HepG2 (cell line): ENCODE data around the gene PFKL. TPM values are rescaled to one million over a fixed set of nuclear protein-coding genes. Genes with fewer than 3 reads are reported as not detected.
A peak's percentile ranks its signal among the peaks of the same experiment; 100 is the strongest.

Experiments used
- ATAC-seq: fragments of 200-7000 bp; cut with Tn5 transposase; 3 replicates; pipeline ENCODE4 v1.9.1; 2020; ENCODE audit warnings: mild to moderate bottlenecking, moderate library complexity
- BruUV-seq: library from RNA; stranded (reverse); fragments of 400-500 nt; replicated peaks from 2 replicates; lab custom pipeline; 2021; lab: Mats Ljungman, UMichigan
- CTCF ChIA-PET: fragments of 300-600 bp; formaldehyde crosslinking; extraction: SDS; loops from one replicate; lab custom pipeline; 2021; ENCODE audit warnings: low total read pairs, inconsistent platforms, low intra/inter-chr PET ratio; lab: Yijun Ruan, JAX
- POLR2A ChIA-PET: fragments of 350-600 bp; sonication (Branson Sonifier 250); formaldehyde crosslinking; loops from one replicate; lab custom pipeline; 2020; ENCODE audit warnings: antibody characterized with exemption, inconsistent platforms; lab: Yijun Ruan, JAX
- DNase-seq: peaks from one replicate; pipeline ENCODE4 v3.0.0-alpha.2; 2015; ENCODE audit warnings: low spot score
- FAIRE-seq: peaks from 3 replicates; lab custom pipeline; 2011; peaks lifted over from hg19 to GRCh38; lab: Jason Lieb, UNC
- H2AFZ ChIP-seq: one replicate; pipeline ENCODE4 v1.6.1; 2011; ENCODE audit warnings: low read length, inconsistent platforms
- H3K27ac ChIP-seq: fragments of 300-600 bp; 3 replicates; pipeline ENCODE4 v1.8.0; 2011; ENCODE audit warnings: mixed run types, mild to moderate bottlenecking, mixed read lengths, low read length, inconsistent platforms; ENCODE audit not compliant: insufficient read depth; ENCODE audit errors: extremely low read length
- H3K27me3 ChIP-seq, 2 experiments: fragments of 200-600 bp in 1 of 2; 2 replicates in 1 of 2; 3 replicates in 1 of 2; pipeline versions ENCODE4 v1.6.0 to v1.8.0; 2011; ENCODE audit warnings: low read length in 2 of 2, mild to moderate bottlenecking in 2 of 2, moderate library complexity in 2 of 2, inconsistent platforms in 1 of 2; ENCODE audit not compliant: insufficient read depth in 2 of 2, control insufficient read depth in 1 of 2
- H3K36me3 ChIP-seq, 2 experiments: fragments of 200-600 bp in 1 of 2; replicated peaks in 1 of 2; 2 replicates in 1 of 2; 3 replicates in 1 of 2; pipeline versions ENCODE4 v1.5.1 to v1.8.0; 2011; ENCODE audit warnings: low read length in 2 of 2, inconsistent platforms in 1 of 2; ENCODE audit not compliant: insufficient read depth in 2 of 2, control insufficient read depth in 1 of 2
- H3K4me1 ChIP-seq: 2 replicates; pipeline ENCODE4 v1.5.1; 2012; ENCODE audit warnings: low read length, inconsistent platforms; ENCODE audit not compliant: insufficient read depth
- H3K4me2 ChIP-seq: 2 replicates; pipeline ENCODE4 v1.6.0; 2011; ENCODE audit warnings: low read depth, low read length, inconsistent platforms
- H3K4me3 ChIP-seq, 3 experiments: fragments of 200-600 bp in 1 of 3; sonication (generic), shearing (Covaris generic) in 1 of 3; replicated peaks in 1 of 3; 2 replicates each; pipeline ENCODE4 v1.5.1; 2011 to 2016; ENCODE audit warnings: low read length in 3 of 3, inconsistent platforms in 2 of 3, low read depth in 2 of 3, mild to moderate bottlenecking in 2 of 3, control low read depth in 1 of 3, mixed read lengths in 1 of 3; ENCODE audit not compliant: insufficient read depth in 1 of 3
- H3K79me2 ChIP-seq: one replicate; pipeline ENCODE4 v1.6.1; 2011; ENCODE audit warnings: low read length, inconsistent platforms; ENCODE audit not compliant: insufficient read depth
- H3K9ac ChIP-seq: 2 replicates; pipeline ENCODE4 v1.6.0; 2011; ENCODE audit warnings: mild to moderate bottlenecking, low read depth, low read length, inconsistent platforms; ENCODE audit not compliant: insufficient read depth
- H3K9me3 ChIP-seq: 2 replicates; pipeline ENCODE4 v1.5.1; 2012; ENCODE audit warnings: mild to moderate bottlenecking, low read length
- H4K20me1 ChIP-seq: 2 replicates; pipeline ENCODE4 v1.6.0; 2011; ENCODE audit warnings: inconsistent platforms, mild to moderate bottlenecking, low read length, moderate library complexity; ENCODE audit not compliant: insufficient read depth
- ARID2 ChIP-seq: sonication (generic); formaldehyde crosslinking; IDR thresholded peaks from 2 replicates; pipeline ENCODE4 v1.8.1; 2022; ENCODE audit warnings: mild to moderate bottlenecking, missing genetic modification reagents, borderline replicate concordance
- CEBPG ChIP-seq: IDR thresholded peaks from 2 replicates; pipeline ENCODE4 v1.6.1; 2016
- CHD2 ChIP-seq: IDR thresholded peaks from 2 replicates; pipeline ENCODE4 v1.6.1; 2011; ENCODE audit warnings: low read depth, low read length, improper control_type of control experiment
- CREB1 ChIP-seq, 2 experiments: fragments of 450-650 bp in 1 of 2; IDR thresholded peaks; 2 replicates each; pipeline ENCODE4 v1.6.1; 2016 to 2017; ENCODE audit warnings: control low read depth in 1 of 2, mild to moderate bottlenecking in 1 of 2, missing compliant biosample characterization in 1 of 2, missing genetic modification characterization in 1 of 2
- EEA1 ChIP-seq: sonication (generic); formaldehyde crosslinking; IDR thresholded peaks from 2 replicates; pipeline ENCODE4 v1.5.1; 2020; ENCODE audit warnings: mild to moderate bottlenecking, missing genetic modification reagents, borderline replicate concordance
- HNRNPL ChIP-seq: fragments of 200-400 bp; formaldehyde crosslinking; IDR thresholded peaks from 2 replicates; pipeline ENCODE4 v1.6.1; 2017; ENCODE audit warnings: mild to moderate bottlenecking, low read depth, low read length
- KAT7 ChIP-seq: IDR thresholded peaks from 2 replicates; pipeline ENCODE4 v1.6.1; 2018; ENCODE audit warnings: borderline replicate concordance, missing compliant biosample characterization
- MXD4 ChIP-seq: IDR thresholded peaks from 2 replicates; pipeline ENCODE4 v1.6.1; 2016; ENCODE audit warnings: mild to moderate bottlenecking, missing biosample characterization, missing genetic modification reagents
- RXRA ChIP-seq: sonication (generic); formaldehyde crosslinking; IDR thresholded peaks from 2 replicates; pipeline ENCODE4 v1.5.1; 2020; ENCODE audit warnings: missing genetic modification reagents
- ZFY ChIP-seq: sonication (generic); formaldehyde crosslinking; IDR thresholded peaks from 2 replicates; pipeline ENCODE4 v1.4.0; 2020; ENCODE audit warnings: missing genetic modification reagents
- ZNF264 ChIP-seq: sonication (generic); formaldehyde crosslinking; IDR thresholded peaks from 2 replicates; pipeline ENCODE4 v1.4.0; 2020; ENCODE audit warnings: missing genetic modification reagents
- WGBS: methylation state at CpG from one replicate; pipeline ENCODE4 v1.1.6; 2017; ENCODE audit warnings: low lambda C conversion rate; 5-methylcytosine and 5-hydroxymethylcytosine counted together
- in situ Hi-C: cut with HindIII; loops from 2 replicates; pipeline ENCODE4 v1.10.0; 2017; ENCODE audit warnings: low pct_unique_long_range_greater_than_20kb; ENCODE audit not compliant: extremely low pct_ligation_motif_present
- intact Hi-C: fragments of 100-400 bp; cut with micrococcal nuclease; formaldehyde crosslinking; loops from one replicate; pipeline ENCODE4 v1.10.0; 2022; ENCODE audit not compliant: unreplicated experiment
- polyA plus RNA-seq, 8 experiments: library from polyadenylated mRNA; depleted of rRNA in 3 of 8; stranded (reverse) in 7 of 8; unstranded in 1 of 8; fragments of >200 nt; fragmentation: Illumina TruSeq in 4 of 8; extraction: Trizol in 4 of 8; gene quantifications; 2 replicates each; pipeline versions ENCODE4 v1.2.1 to v1.2.3, GENCODE V29; 2011 to 2016; ENCODE audit warnings: low read depth in 4 of 8, missing spikeins in 1 of 8, mixed read lengths in 1 of 8; ENCODE audit not compliant: insufficient read depth in 1 of 8
- total RNA-seq, 5 experiments: library from RNA; depleted of rRNA; stranded (reverse); fragments of >200 nt; fragmentation: Illumina TruSeq; extraction: Trizol; gene quantifications; 2 replicates each; pipeline ENCODE4 v1.2.3, GENCODE V29; 2016; ENCODE audit warnings: low read depth in 1 of 5
- TF ChIP-seq, protein P1 (sequence below): sonication (generic); IDR thresholded peaks from 2 replicates; pipeline ENCODE4 v1.6.1; 2016; ENCODE audit warnings: low read depth, borderline replicate concordance

PFKL gene
- total and polyA plus RNA-seq, 2 of the 13 experiments (the other 11 are each of a cell fraction or from before 2014, with no cell fraction given): 92.8 to 106 TPM

DNA sequence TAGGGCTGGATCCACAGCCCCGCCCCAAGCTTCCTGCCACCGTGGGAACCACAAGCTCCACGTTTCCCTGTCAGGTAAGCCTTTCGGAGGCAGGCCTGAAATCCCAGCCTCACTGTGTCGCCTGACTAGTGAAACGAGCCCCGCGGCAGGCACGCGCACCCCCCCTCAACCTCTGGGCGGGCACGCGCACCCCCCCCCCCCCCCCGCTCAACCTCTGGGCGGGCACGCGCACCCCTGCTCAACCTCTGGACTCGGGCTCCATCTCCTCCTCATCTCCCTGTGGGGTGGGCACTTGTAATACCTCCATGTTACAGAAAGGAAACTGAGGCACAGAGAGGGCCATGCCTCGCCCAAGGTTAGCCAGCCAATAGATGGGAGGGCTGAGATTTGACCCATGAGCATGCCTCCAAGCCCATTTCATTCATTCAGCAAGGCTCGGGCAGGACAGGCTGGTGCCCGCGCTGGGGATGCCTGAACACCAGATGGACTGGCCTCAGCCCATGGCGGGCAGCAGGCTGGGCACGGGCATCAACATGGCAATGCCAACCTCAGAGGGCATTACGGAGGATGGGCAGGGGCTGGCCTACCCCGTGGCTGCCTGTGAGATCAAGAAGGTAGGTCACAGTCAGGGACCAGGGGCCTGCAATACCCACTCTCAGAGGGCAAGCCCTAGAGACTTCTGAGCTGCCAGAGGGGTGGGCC is 34.6 kb downstream of the PFKL start:
- no peak overlapping the region for H3K27ac ChIP-seq
- no peak for FAIRE-seq
- H3K9ac ChIP-seq: no peak overlapping the region
- no peak for ATAC-seq
- peaks cover 12% of the 10 kb centered on the region for H3K4me1 ChIP-seq
- no peaks in the 10 kb centered on the region for H3K9me3 ChIP-seq
- H3K4me2 ChIP-seq: no peak overlapping the region
- DNase-seq: no peak
- in situ Hi-C loops: loop anchor here (5.0 kb wide), 1 partner anchor 32 kb away; the partner anchor contains the start of gene PFKL
- ChIA-PET CTCF (no interaction called here), POLR2A (interaction anchor here (0.5 kb wide), 1 partner anchor 171 kb away, joined by 4 read pairs; no protein-coding TSS in a partner anchor)
- no peak overlapping the region for H2AFZ ChIP-seq
- intact Hi-C loops: loop anchor here (5.0 kb wide), 1 partner anchor 123 kb away; the partner anchor contains the start of gene LRRC3
- no peaks in the 10 kb centered on the region; a peak in 1 of 5 replicates for H3K27me3 ChIP-seq
- peaks cover 3% of the 10 kb centered on the region for H4K20me1 ChIP-seq
- H3K4me3 ChIP-seq: no peak overlapping the region
- 96% methylated on average over 14 of the region's 26 CpGs for WGBS
- H3K79me2 ChIP-seq: no peaks in the 10 kb centered on the region
- TF ChIP-seq KAT7 (CRISPR knock-in tag) (no peak), HNRNPL (peak; percentile 89)
- TF ChIP-seq, protein P1, sequence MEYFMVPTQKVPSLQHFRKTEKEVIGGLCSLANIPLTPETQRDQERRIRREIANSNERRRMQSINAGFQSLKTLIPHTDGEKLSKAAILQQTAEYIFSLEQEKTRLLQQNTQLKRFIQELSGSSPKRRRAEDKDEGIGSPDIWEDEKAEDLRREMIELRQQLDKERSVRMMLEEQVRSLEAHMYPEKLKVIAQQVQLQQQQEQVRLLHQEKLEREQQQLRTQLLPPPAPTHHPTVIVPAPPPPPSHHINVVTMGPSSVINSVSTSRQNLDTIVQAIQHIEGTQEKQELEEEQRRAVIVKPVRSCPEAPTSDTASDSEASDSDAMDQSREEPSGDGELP: no peak
- H3K36me3 ChIP-seq: peaks cover 5 to 15% of the 10 kb centered on the region in 2 experiments; a peak in 4 of 5 replicates
- BruUV-seq: no TSS peak

DNA sequence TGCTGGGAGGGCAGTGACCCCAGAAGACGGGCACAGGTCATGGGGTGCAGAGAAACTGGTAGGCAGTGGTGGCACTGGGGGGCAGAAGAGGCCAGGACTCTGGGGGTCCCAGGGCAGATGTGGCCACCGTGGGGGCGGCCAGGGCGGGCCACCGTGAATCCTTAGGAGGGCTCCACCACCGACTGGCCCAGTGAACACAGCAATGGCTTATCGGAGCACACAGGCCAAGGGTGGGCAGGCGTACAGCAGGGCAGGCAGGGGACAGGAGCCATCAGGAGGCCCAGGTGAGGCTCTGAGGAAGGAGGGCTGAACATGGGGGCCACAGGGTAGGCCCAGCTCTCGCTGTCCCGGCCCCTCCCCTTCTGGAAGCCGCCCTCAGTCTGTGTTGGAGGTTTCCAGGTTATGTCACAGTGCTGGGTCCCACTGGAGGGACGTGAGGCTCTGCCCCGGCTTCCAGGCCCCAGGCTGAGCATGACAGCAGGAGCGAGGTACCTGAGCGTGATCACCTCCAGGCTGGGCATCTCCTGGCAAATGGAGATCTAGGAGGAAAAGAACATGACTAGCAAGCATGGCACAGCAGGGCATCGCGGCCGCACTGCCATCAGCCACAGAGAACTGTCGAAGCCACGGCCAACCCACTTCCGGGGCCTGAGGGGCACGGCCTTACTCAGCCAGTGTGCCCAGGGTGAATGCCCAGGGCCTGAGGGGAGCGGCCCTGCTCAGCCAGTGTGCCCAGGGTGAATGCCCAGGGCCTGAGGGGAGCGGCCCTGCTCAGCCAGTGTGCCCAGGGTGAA is 35.6 kb downstream of the PFKL start:
- CTCF ChIA-PET: no interaction called here
- H3K4me2 ChIP-seq: no peak overlapping the region
- no peak for TF ChIP-seq EEA1 (CRISPR knock-in tag)
- TF ChIP-seq CREB1 (IDR thresholded peaks at IDR 0.05): no peak
- no peak for TF ChIP-seq CREB1 (CRISPR knock-in tag; IDR thresholded peaks at IDR 0.05)
- TF ChIP-seq CEBPG (CRISPR knock-in tag): no peak
- TF ChIP-seq MXD4 (CRISPR knock-in tag): no peak
- TF ChIP-seq CHD2: no peak
- TF ChIP-seq ARID2 (CRISPR knock-in tag): no peak
- no peak for TF ChIP-seq ZFY
- no peak for TF ChIP-seq RXRA (CRISPR knock-in tag)
- TF ChIP-seq ZNF264 (CRISPR knock-in tag): no peak
- TF ChIP-seq, all 625 proteins: peak for 0
- Histone ChIP-seq H4K20me1 (peaks cover 3% of the 10 kb centered on the region), H3K79me2 (peaks cover 2% of the 10 kb centered on the region), H3K27ac (no peak overlapping the region), H3K4me1 (peaks cover 21% of the 10 kb centered on the region), H3K9ac (no peak overlapping the region), H3K4me3 (no peak overlapping the region), H3K27me3 (no peaks in the 10 kb centered on the region; a peak in 1 of 5 replicates), H2AFZ (no peak overlapping the region), H3K9me3 (no peaks in the 10 kb centered on the region), H3K36me3 (peaks cover 5 to 15% of the 10 kb centered on the region in 2 experiments; a peak in 4 of 5 replicates)
- in situ Hi-C loops: loop anchor here (5.0 kb wide), 1 partner anchor 33 kb away; the partner anchor contains the start of gene PFKL
- POLR2A ChIA-PET: no interaction called here
- ATAC-seq: no peak
- BruUV-seq: no TSS peak
- FAIRE-seq: no peak
- 94% methylated on average over 6 of the region's 24 CpGs for WGBS
- intact Hi-C loops: loop anchor here (5.0 kb wide), 1 partner anchor 122 kb away; the partner anchor contains the start of gene LRRC3
- DNase-seq: no peak
